GM18867 (cell line): ENCODE results near the gene SNTB2.
A peak's percentile ranks its signal among the peaks of the same experiment; 100 is the strongest.

Experiments
- ATAC-seq: cut with Tn5 transposase; IDR thresholded peaks from one replicate; pipeline ENCODE4 v1.9.1; 2021; ENCODE audit warnings: mild to moderate bottlenecking, moderate library complexity; ENCODE audit not compliant: unreplicated experiment

SNTB2 gene

GRCh38 chr16:69179328-69180010, 7.5 kb upstream of the SNTB2 start:
- no peak for ATAC-seq

- ATAC-seq = no peak
Measured at GRCh38 chr16:69180011-69180338, 7.0 kb upstream of the SNTB2 start.

- no peak for ATAC-seq
Measured at GRCh38 chr16:69182730-69183416, 4.1 kb upstream of the SNTB2 start.

- ATAC-seq = peak; percentile 28
Measured at GRCh38 chr16:69187446-69188235, 677 bp downstream of the SNTB2 start.

GRCh38 chr16:69188236-69188549, 1.2 kb downstream of the SNTB2 start:
- ATAC-seq = no peak

- ATAC-seq = no peak
Measured at GRCh38 chr16:69188716-69189115, 1.8 kb downstream of the SNTB2 start.

- ATAC-seq = no peak
Measured at GRCh38 chr16:69190046-69190588, 3.2 kb downstream of the SNTB2 start.

- ATAC-seq = no peak
Measured at GRCh38 chr16:69190598-69190997, 3.6 kb downstream of the SNTB2 start.

GRCh38 chr16:69191136-69191535, 4.2 kb downstream of the SNTB2 start:
- ATAC-seq = no peak

- no peak for ATAC-seq
Measured at GRCh38 chr16:69193855-69194254, 6.9 kb downstream of the SNTB2 start.

GRCh38 chr16:69194488-69194887, 7.5 kb downstream of the SNTB2 start:
- ATAC-seq = no peak

GRCh38 chr16:69195369-69196029, 8.5 kb downstream of the SNTB2 start:
- no peak for ATAC-seq

- ATAC-seq = no peak
Measured at GRCh38 chr16:69197573-69197972, 10.6 kb downstream of the SNTB2 start.

- ATAC-seq = no peak
Measured at GRCh38 chr16:69199382-69199781, 12.4 kb downstream of the SNTB2 start.

- no peak for ATAC-seq
Measured at GRCh38 chr16:69201291-69201690, 14.3 kb downstream of the SNTB2 start.

- ATAC-seq = no peak
Measured at GRCh38 chr16:69201787-69202186, 14.8 kb downstream of the SNTB2 start.

- ATAC-seq = no peak
Measured at GRCh38 chr16:69204172-69204571, 17.2 kb downstream of the SNTB2 start.

- ATAC-seq = no peak
Measured at GRCh38 chr16:69209735-69210134, 22.8 kb downstream of the SNTB2 start.

GRCh38 chr16:69217433-69217832, 30.5 kb downstream of the SNTB2 start:
- no peak for ATAC-seq

- ATAC-seq = no peak
Measured at GRCh38 chr16:69219279-69219678, 32.3 kb downstream of the SNTB2 start.

GRCh38 chr16:69223882-69224281, 36.9 kb downstream of the SNTB2 start:
- ATAC-seq = no peak
